ENCODE results near the gene KRTAP3-1. TPM values are rescaled to one million over a fixed set of nuclear protein-coding genes. Genes with fewer than 3 reads are reported as not detected.

KRTAP3-1 gene
- total RNA-seq, 4 donors from 2014 or later = not detected

DNA sequence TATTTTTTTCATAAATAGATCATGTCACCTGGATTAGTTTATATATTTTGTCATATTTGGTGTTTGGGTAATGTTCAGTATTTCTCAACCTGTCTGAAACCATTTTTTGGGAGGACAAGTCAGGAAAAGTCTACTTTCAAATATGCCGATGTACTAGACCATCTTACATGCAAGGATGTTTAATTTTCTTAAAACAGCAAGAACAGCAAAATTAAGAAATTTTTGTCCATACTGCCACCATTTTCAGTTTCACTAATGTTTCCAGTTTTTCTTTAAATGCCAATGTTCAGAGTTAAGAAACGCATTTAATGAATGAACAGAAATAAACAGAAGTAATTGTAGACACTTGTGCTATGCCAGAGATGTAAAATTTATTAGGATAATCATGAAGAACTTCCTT is 15.8 kb downstream of the KRTAP3-1 start:
- no peak overlapping the region for H3K27ac ChIP-seq

DNA sequence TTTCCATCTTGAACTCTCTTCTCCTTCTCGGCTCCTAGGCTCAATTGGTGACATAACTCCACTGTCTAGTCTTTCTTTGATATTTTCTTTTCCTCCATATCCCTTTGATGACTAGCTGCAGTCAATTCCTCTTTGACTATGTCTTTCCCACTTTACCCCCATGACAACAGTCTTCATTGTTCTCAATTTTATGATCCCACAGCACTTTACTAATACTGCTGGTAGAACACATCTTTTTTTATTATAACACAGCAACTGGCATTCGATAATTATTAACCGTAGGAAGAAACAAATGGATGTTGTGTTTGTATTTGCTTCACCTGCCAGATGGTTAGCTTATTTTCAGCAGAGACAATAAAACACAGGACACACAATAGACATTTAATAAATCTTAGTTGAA is 16.3 kb downstream of the KRTAP3-1 start:
- Histone ChIP-seq H3K36me3 (no peaks in the 10 kb centered on the region), H3K27ac (no peak overlapping the region), H3K4me3 (no peak overlapping the region), H3K27me3 (no peaks in the 10 kb centered on the region), H3K9me3 (no peaks in the 10 kb centered on the region), H3K4me1 (no peaks in the 10 kb centered on the region)
- no peak for TF ChIP-seq CTCF (IDR thresholded peaks at IDR 0.05)
- TF ChIP-seq POLR2A (IDR thresholded peaks at IDR 0.05) = no peak
- DNase-seq = no peak

More for the DNA sequence above, 15.8 kb downstream of the KRTAP3-1 start:
- H3K9me3 ChIP-seq = no peaks in the 10 kb centered on the region
- no peak for TF ChIP-seq CTCF (IDR thresholded peaks at IDR 0.05)
- TF ChIP-seq POLR2A (IDR thresholded peaks at IDR 0.05) = no peak
- no peaks in the 10 kb centered on the region for H3K36me3 ChIP-seq
- no peaks in the 10 kb centered on the region for H3K4me1 ChIP-seq
- no peak for DNase-seq
- no peak overlapping the region for H3K4me3 ChIP-seq
- H3K27me3 ChIP-seq = no peaks in the 10 kb centered on the region

- no peaks in the 10 kb centered on the region for H3K4me1 ChIP-seq
- no peaks in the 10 kb centered on the region for H3K36me3 ChIP-seq
- no peak for DNase-seq
- TF ChIP-seq POLR2A (IDR thresholded peaks at IDR 0.05) = no peak
- TF ChIP-seq CTCF (IDR thresholded peaks at IDR 0.05) = no peak
- no peaks in the 10 kb centered on the region for H3K9me3 ChIP-seq
- no peaks in the 10 kb centered on the region for H3K27me3 ChIP-seq
- no peak overlapping the region for H3K27ac ChIP-seq
- no peak overlapping the region for H3K4me3 ChIP-seq
Measured at GRCh38 chr17:40986920-40987319, 22.0 kb downstream of the KRTAP3-1 start.

- TF ChIP-seq POLR2A (IDR thresholded peaks at IDR 0.05) = no peak
- no peak for TF ChIP-seq CTCF (IDR thresholded peaks at IDR 0.05)
- DNase-seq = no peak
- Histone ChIP-seq H3K27ac (no peak within 1 kb of the TSS), H3K4me1 (no peaks in the 10 kb centered on the region), H3K4me3 (no peak within 1 kb of the TSS), H3K9me3 (no peaks in the 10 kb centered on the region), H3K27me3 (no peaks in the 10 kb centered on the region), H3K36me3 (no peaks in the 10 kb centered on the region)
Measured at GRCh38 chr17:40984226-40984625, 24.7 kb downstream of the KRTAP3-1 start, which contains the start of gene KRT40. TSS of gene KRT40 (minus strand) at chr17:40984326. CDS start at chr17:40984273, 53 bp downstream.

GRCh38 chr17:40981115-40981514 is 27.8 kb downstream of the KRTAP3-1 start:
- no peaks in the 10 kb centered on the region for H3K36me3 ChIP-seq
- no peak for TF ChIP-seq POLR2A (IDR thresholded peaks at IDR 0.05)
- no peak for TF ChIP-seq CTCF (IDR thresholded peaks at IDR 0.05)
- DNase-seq = no peak
- H3K4me1 ChIP-seq = no peaks in the 10 kb centered on the region
- no peaks in the 10 kb centered on the region for H3K9me3 ChIP-seq
- H3K27me3 ChIP-seq = no peaks in the 10 kb centered on the region
- H3K27ac ChIP-seq = no peak overlapping the region
- H3K4me3 ChIP-seq = no peak overlapping the region

- H3K27ac ChIP-seq = no peak overlapping the region
- no peaks in the 10 kb centered on the region for H3K4me1 ChIP-seq
- H3K4me3 ChIP-seq = no peak overlapping the region
- no peak for DNase-seq
- H3K36me3 ChIP-seq = no peaks in the 10 kb centered on the region
- H3K9me3 ChIP-seq = no peaks in the 10 kb centered on the region
- TF ChIP-seq POLR2A (IDR thresholded peaks at IDR 0.05) (no peak), CTCF (IDR thresholded peaks at IDR 0.05) (no peak)
- H3K27me3 ChIP-seq = no peaks in the 10 kb centered on the region
Measured at GRCh38 chr17:40980596-40980995, 28.3 kb downstream of the KRTAP3-1 start.
